GM12801 (cell line): ENCODE results near the gene FGF19.

Source experiments
- CTCF ChIP-seq: IDR thresholded peaks from one replicate; pipeline ENCODE4 v1.5.1; 2011; ENCODE audit warnings: control low read depth; ENCODE audit not compliant: insufficient read length; ENCODE audit errors: extremely low read depth

Gene FGF19

GRCh38 chr11:69700278-69701140 lies 3.3 kb downstream of the FGF19 start:
- TF ChIP-seq CTCF, result no peak

- no peak for TF ChIP-seq CTCF
Measured at GRCh38 chr11:69699213-69699612, 4.6 kb downstream of the FGF19 start.

DNA sequence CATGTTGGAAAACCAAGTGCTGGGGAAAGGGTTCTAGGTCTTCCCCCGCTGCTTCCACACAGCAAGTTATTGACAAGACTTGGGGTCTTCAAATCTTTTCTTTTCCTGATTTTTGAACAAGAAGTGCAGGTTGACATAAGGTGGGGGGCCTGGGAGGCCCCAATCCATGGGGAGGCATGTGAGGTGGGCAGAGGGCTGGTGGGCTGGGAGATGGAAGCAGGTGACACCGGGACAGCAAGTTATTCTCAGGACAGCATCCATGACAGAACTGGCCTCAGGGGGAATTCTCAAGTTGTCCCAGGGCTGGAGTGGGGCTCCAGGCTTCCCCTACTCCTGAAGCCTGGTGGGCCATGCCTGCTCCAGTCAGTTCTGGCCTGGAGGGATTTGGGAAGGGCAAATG lies 5.5 kb downstream of the FGF19 start:
- TF ChIP-seq CTCF, result no peak

GRCh38 chr11:69697861-69698260 lies 6.0 kb downstream of the FGF19 start:
- no peak for TF ChIP-seq CTCF

GRCh38 chr11:69697469-69697843 lies 6.4 kb downstream of the FGF19 start:
- no peak for TF ChIP-seq CTCF

GRCh38 chr11:69696749-69697468 lies 6.9 kb downstream of the FGF19 start:
- TF ChIP-seq CTCF, result no peak

- no peak for TF ChIP-seq CTCF
Measured at GRCh38 chr11:69695581-69695980, 8.2 kb downstream of the FGF19 start.
